Glutamatergic neuron (in vitro differentiated cells): ENCODE results near the gene CEL. TPM values are rescaled to one million over a fixed set of nuclear protein-coding genes. Genes with fewer than 3 reads are reported as not detected.
"Not testable (repeated sequence)": the region's sequence is repeated elsewhere in the genome, so short reads cannot be mapped to it uniquely, and the experiment has no call there.

Source experiments
- DNase-seq: peaks from one replicate; pipeline ENCODE4 v3.0.0; 2022
- H3K27ac Mint-ChIP-seq: one replicate; pipeline ENCODE4 v1.8.0; 2020; ENCODE audit warnings: mild to moderate bottlenecking, mixed read lengths, inconsistent platforms; ENCODE audit not compliant: unreplicated experiment
- H3K27me3 Mint-ChIP-seq: one replicate; pipeline ENCODE4 v1.8.0; 2020; ENCODE audit warnings: mild to moderate bottlenecking, moderate library complexity, mixed read lengths, inconsistent platforms; ENCODE audit not compliant: unreplicated experiment
- H3K36me3 Mint-ChIP-seq: one replicate; pipeline ENCODE4 v1.8.0; 2020; ENCODE audit warnings: mild to moderate bottlenecking, mixed read lengths, inconsistent platforms; ENCODE audit not compliant: unreplicated experiment
- H3K4me1 Mint-ChIP-seq: one replicate; pipeline ENCODE4 v1.8.0; 2020; ENCODE audit warnings: mild to moderate bottlenecking, low read depth, mixed read lengths, inconsistent platforms; ENCODE audit not compliant: unreplicated experiment
- H3K4me3 Mint-ChIP-seq: one replicate; pipeline ENCODE4 v1.8.0; 2020; ENCODE audit warnings: mild to moderate bottlenecking, mixed read lengths, inconsistent platforms; ENCODE audit not compliant: unreplicated experiment
- H3K9me3 Mint-ChIP-seq: one replicate; pipeline ENCODE4 v1.8.0; 2020; ENCODE audit warnings: mild to moderate bottlenecking, moderate library complexity, mixed read lengths, inconsistent platforms; ENCODE audit not compliant: unreplicated experiment
- total RNA-seq: library from RNA; stranded (reverse); fragmentation: NEBNext Ultra II Directional; extraction: Animal tissue kit (Norgen Biotek cat#: 25700); gene quantifications from one replicate; pipeline ENCODE4 v1.2.1, GENCODE V29; 2021; ENCODE audit not compliant: unreplicated experiment
- TF ChIP-seq, protein P1 (sequence below): fragments of 200-600 bp; sonication (generic); IDR thresholded peaks from one replicate; pipeline ENCODE4 v1.5.0; 2021; ENCODE audit not compliant: partially characterized antibody, unreplicated experiment

CEL gene
- total RNA-seq, 1 donor from 2014 or later = 3.8 TPM

DNA sequence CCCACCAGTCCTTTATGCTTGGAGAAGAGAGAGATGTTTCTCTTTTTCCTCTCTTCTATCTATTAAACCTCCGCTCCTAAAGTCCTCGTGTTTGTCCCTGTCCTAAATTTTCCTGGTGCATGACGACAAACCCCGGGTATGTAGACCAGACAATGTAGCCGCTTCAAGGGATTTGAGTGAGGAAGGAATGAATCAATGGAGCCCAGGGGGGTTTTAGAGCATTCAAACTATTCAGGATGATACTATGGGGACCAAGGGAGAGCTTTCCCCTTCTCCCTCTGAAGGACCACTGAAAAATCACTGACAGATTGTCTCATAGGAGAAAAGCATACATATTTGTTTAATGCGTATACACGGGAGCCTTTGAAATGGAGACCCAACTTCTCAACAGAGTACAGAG is 18.4 kb downstream of the CEL start:
- DNase-seq = no peak
- Mint-ChIP-seq H3K27ac (no peak overlapping the region), H3K4me3 (no peak overlapping the region), H3K9me3 (peaks cover 3% of the 10 kb centered on the region), H3K4me1 (no peaks in the 10 kb centered on the region), H3K36me3 (no peaks in the 10 kb centered on the region), H3K27me3 (no peaks in the 10 kb centered on the region)
- TF ChIP-seq, protein P1, sequence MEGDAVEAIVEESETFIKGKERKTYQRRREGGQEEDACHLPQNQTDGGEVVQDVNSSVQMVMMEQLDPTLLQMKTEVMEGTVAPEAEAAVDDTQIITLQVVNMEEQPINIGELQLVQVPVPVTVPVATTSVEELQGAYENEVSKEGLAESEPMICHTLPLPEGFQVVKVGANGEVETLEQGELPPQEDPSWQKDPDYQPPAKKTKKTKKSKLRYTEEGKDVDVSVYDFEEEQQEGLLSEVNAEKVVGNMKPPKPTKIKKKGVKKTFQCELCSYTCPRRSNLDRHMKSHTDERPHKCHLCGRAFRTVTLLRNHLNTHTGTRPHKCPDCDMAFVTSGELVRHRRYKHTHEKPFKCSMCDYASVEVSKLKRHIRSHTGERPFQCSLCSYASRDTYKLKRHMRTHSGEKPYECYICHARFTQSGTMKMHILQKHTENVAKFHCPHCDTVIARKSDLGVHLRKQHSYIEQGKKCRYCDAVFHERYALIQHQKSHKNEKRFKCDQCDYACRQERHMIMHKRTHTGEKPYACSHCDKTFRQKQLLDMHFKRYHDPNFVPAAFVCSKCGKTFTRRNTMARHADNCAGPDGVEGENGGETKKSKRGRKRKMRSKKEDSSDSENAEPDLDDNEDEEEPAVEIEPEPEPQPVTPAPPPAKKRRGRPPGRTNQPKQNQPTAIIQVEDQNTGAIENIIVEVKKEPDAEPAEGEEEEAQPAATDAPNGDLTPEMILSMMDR = no peak

DNA sequence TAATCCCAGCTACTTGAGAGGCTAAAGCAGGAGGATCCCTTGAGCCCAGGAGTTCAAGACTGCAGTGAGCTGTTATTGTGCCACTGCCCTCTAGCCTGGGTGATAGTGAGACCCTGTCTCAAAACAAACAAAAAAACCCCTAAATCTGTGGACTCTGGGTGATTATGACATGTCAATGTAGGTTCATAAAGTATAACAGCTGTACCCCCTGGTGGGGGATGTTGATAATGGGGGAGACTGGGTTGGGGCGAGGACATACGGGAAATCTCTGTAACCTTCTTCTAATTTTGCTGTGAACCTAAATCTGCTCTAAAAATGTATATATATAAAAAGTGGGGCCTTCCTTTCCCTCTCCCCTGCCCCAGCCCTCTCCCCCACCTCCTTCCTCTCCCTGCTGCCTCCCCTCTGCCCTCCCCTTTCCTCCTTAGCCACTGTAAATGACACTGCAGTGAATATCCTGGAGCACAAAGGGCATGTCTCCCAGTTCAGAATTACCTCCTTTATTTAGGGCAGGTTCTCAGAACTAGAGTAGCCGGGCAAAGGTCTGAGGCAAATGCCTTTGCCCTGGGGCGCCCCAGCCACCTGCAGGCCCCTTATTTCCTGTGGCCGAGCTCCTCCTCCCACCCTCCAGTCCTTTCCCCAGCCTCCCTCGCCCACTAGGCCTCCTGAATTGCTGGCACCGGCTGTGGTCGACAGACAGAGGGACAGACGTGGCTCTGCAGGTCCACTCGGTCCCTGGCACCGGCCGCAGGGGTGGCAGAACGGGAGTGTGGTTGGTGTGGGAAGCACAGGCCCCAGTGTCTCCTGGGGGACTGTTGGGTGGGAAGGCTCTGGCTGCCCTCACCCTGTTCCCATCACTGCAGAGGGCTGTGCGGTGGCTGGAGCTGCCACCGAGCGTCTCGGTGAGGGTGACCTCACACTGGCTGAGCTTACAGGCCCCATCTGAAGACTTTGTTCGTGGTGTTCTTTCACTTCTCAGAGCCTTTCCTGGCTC is 19.3 kb downstream of the CEL start:
- not testable (repeated sequence) for H3K4me1 Mint-ChIP-seq, H3K9me3 Mint-ChIP-seq, H3K4me3 Mint-ChIP-seq, H3K27me3 Mint-ChIP-seq, DNase-seq, H3K27ac Mint-ChIP-seq, H3K36me3 Mint-ChIP-seq

DNA sequence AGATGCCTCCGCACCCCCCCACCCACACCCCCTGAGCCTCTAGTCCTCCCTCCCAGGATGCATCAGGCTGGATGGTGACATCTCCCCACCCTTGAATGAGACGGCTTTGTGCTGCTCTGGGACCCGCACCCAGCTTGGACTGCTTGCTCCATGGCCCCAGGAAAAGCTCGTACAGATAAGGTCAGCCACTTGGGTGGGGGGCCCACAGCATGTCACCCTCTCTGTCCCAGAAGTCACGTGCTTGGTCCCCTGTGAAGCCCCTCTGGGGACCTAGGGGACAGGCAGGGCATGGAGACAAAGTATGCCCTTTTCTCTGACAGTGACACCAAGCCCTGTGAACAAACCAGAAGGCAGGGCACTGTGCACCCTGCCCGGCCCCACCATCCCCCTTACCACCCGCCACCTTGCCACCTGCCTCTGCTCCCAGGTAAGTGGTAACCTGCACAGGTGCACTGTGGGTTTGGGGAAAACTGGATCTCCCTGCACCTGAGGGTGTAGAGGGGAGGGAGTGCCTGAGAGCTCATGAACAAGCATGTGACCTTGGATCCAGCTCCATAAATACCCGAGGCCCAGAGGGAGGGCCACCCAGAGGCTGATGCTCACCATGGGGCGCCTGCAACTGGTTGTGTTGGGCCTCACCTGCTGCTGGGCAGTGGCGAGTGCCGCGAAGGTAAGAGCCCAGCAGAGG is 20.3 kb downstream of the CEL start:
- not testable (repeated sequence) for H3K4me1 Mint-ChIP-seq, H3K4me3 Mint-ChIP-seq, H3K36me3 Mint-ChIP-seq, DNase-seq, H3K27me3 Mint-ChIP-seq, H3K27ac Mint-ChIP-seq, H3K9me3 Mint-ChIP-seq

DNA sequence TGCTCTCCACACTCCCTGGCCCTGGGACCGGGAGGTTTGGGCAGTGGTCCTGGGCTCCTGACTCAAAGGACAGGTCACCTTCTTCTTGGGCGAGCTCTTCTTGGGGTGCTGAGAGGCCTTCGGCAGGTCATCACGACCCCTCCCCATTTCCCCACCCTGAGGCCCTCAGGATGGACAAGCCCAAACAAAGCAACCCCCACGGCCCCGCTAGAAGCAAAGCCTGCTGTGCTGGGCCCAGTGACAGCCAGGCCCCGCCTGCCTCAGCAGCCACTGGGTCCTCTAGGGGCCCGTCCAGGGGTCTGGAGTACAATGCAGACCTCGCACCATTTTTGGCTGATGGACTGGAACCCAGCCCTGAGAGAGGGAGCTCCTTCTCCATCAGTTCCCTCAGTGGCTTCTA is 21.9 kb downstream of the CEL start:
- not testable (repeated sequence) for DNase-seq, H3K4me1 Mint-ChIP-seq, H3K36me3 Mint-ChIP-seq, H3K27me3 Mint-ChIP-seq, H3K4me3 Mint-ChIP-seq, H3K9me3 Mint-ChIP-seq, H3K27ac Mint-ChIP-seq

DNA sequence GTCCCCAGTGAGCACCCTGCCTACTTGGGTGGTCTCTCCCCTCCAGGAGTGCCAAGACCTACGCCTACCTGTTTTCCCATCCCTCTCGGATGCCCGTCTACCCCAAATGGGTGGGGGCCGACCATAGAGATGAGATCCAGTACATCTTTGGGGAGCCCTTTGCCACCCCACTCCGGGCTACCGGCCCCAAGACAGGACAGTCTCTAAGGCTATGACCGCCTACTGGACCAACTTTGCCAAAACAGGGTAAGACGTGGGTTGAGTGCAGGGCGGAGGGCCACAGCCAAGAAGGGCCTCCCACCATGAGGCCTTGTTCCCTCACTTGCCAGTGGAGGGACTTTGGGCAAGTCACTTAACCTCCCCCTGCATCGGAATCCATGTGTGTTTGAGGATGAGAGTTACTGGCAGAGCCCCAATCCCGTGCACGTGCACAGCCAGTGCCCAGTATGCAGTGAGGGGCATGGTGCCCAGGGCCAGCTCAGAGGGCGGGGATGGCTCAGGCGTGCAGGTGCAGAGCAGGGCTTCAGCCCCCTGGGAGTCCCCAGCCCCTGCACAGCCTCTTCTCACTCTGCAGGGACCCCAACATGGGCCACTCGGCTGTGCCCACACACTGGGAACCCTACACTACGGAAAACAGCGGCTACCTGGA is 24.6 kb downstream of the CEL start:
- H3K36me3 Mint-ChIP-seq, DNase-seq, H3K4me3 Mint-ChIP-seq, H3K27ac Mint-ChIP-seq, H3K9me3 Mint-ChIP-seq: not testable (repeated sequence)
- Mint-ChIP-seq H3K27me3 (peaks cover 13% of the 10 kb centered on the region), H3K4me1 (peaks cover 17% of the 10 kb centered on the region)

DNA sequence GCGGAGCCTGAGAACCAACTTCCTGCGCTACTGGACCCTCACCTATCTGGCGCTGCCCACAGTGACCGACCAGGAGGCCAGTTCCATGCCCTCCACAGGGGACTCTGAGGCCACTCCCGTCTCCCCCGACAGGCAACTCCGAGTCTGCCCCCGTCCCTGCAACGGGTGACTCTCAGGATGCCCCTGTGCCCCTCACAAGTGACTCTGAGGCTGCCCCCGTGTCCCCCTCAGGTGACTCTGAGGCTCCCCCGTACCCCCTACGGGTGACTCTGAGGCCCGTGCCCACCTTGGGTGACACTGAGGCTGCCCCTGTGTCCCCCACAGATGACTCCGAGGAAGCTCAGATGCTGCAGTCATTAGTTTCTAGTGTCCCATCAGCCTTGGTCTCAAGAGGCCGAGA is 25.1 kb downstream of the CEL start:
- peaks cover 21% of the 10 kb centered on the region for H3K4me1 Mint-ChIP-seq
- H3K27ac Mint-ChIP-seq = no peak overlapping the region
- H3K4me3 Mint-ChIP-seq = no peak overlapping the region
- no peaks in the 10 kb centered on the region for H3K36me3 Mint-ChIP-seq
- H3K27me3 Mint-ChIP-seq = peaks cover 13% of the 10 kb centered on the region
- DNase-seq = no peak
- TF ChIP-seq, protein P1 = no peak
- H3K9me3 Mint-ChIP-seq = peaks cover 9% of the 10 kb centered on the region
